Activated naive CD8-positive, alpha-beta T cell treated with anti-CD3 and anti-CD28 coated beads, Interleukin-2, amount 10 ng/mL, durations not matched to agents 7 days and 5 days (primary cell): Measurements from ENCODE around the gene ICAM5. TPM values are rescaled to one million over a fixed set of nuclear protein-coding genes. Genes with fewer than 3 reads are reported as not detected.
A peak's percentile ranks its signal among the peaks of the same experiment; 100 is the strongest.
"Not testable (repeated sequence)": the region's sequence is repeated elsewhere in the genome, so short reads cannot be mapped to it uniquely, and the experiment has no call there.

Experiments used
- ATAC-seq: fragments of 150-1000 bp; cut with Tn5 transposase; one replicate; pipeline ENCODE4 v1.10.0; 2021; ENCODE audit warnings: low read depth, moderate library complexity
- POLR2A ChIA-PET: fragments of 350-600 bp; sonication (Branson Sonifier 250); formaldehyde crosslinking; loops from one replicate; lab custom pipeline; 2021; ENCODE audit warnings: antibody characterized with exemption; lab: Charles Lee
- DNase-seq: peaks from one replicate; pipeline ENCODE4 v3.0.0; 2021
- H3K27ac Mint-ChIP-seq: one replicate; pipeline ENCODE4 v1.8.0; 2022; ENCODE audit warnings: mild to moderate bottlenecking, mixed read lengths
- H3K27me3 Mint-ChIP-seq: one replicate; pipeline ENCODE4 v1.8.0; 2022; ENCODE audit warnings: mild to moderate bottlenecking, moderate library complexity, mixed read lengths
- H3K36me3 Mint-ChIP-seq: one replicate; pipeline ENCODE4 v1.8.0; 2021; ENCODE audit warnings: mild to moderate bottlenecking, mixed read lengths
- H3K4me1 Mint-ChIP-seq: one replicate; pipeline ENCODE4 v1.8.0; 2021; ENCODE audit warnings: mixed read lengths
- H3K4me3 Mint-ChIP-seq: one replicate; pipeline ENCODE4 v1.8.0; 2022; ENCODE audit warnings: mild to moderate bottlenecking, moderate library complexity, mixed read lengths
- H3K9me3 Mint-ChIP-seq: one replicate; pipeline ENCODE4 v1.8.0; 2021; ENCODE audit warnings: mixed read lengths
- total RNA-seq, 2 experiments: library from RNA; stranded (reverse); gene quantifications; one replicate each; pipeline ENCODE4 v1.2.3, GENCODE V29; 2021

The ICAM5 gene
- total RNA-seq, 2 experiments from 2014 or later, result 0.62 to 0.83 TPM

DNA sequence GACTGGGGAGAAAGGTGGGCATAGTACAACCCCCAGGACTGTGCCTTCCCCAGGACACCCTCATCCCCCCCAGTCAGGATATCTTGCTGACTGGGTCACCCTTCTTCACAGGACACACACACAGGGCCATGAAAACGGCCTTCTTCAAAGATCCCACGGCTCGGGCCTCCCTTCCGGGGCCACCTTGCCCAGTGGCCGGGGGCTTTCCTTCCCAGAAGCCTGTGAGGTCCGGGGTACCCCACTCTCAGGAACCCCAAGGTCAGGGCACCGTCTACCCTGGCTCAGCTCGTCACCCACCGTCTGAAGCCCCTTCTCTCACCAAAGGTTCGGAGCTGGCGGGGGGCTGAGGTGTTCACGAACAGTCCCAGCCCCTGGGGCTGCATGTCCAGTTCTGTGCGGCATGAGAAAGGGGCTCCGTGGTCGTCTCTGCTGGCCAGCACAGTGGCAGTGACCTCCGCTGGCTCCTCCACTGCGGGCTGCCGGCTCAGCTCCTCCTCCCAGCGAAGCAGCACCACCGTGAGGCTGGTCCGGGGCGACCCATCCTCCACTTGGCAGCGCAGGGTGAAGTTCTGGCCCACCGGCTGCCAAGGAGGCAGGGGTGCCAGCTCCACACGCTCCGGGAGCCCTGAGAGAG lies 45.7 kb downstream of the ICAM5 start:
- no peak overlapping the region for H3K4me3 Mint-ChIP-seq
- POLR2A ChIA-PET, result interaction anchor here (1.7 kb wide), 1 partner anchor 47 kb away, joined by 5 read pairs; no protein-coding TSS in a partner anchor
- H3K36me3 Mint-ChIP-seq, result peaks cover 12% of the 10 kb centered on the region
- no peaks in the 10 kb centered on the region for H3K27me3 Mint-ChIP-seq
- peaks cover 35% of the 10 kb centered on the region for H3K4me1 Mint-ChIP-seq
- no peak overlapping the region for H3K27ac Mint-ChIP-seq
- DNase-seq (no peak), ATAC-seq (no peak)
- H3K9me3 Mint-ChIP-seq, result no peaks in the 10 kb centered on the region

DNA sequence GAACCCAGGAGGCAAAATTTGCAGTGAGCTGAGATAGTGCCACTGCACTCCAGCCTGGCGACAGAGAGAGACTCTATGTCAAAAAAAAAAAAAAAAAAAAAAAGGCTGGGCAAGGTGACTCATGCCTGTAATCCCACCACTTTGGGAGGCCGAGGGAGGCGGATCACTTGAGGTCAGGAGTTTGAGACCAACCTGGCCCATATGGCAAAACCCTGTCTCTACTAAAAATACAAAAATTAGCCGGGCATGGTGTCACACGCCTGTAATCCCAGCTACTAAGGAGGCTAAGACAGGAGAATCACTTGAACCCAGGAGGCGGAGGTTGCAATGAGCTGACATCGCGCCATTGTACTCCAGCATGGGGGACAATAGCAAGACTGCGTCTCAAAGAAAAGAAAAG lies 47.0 kb downstream of the ICAM5 start:
- POLR2A ChIA-PET, result interaction anchor here (0.6 to 1.3 kb wide), 3 partner anchors 44 to 326 kb away, joined by 3 to 4 read pairs (median 4); partner anchors contain the start of gene TYK2
- H3K9me3 Mint-ChIP-seq, H3K27me3 Mint-ChIP-seq, H3K27ac Mint-ChIP-seq, DNase-seq, ATAC-seq: not testable (repeated sequence)
- peaks cover 36% of the 10 kb centered on the region for H3K4me1 Mint-ChIP-seq
- peak overlapping the region; percentile 30 for H3K4me3 Mint-ChIP-seq
- peaks cover 12% of the 10 kb centered on the region for H3K36me3 Mint-ChIP-seq

DNA sequence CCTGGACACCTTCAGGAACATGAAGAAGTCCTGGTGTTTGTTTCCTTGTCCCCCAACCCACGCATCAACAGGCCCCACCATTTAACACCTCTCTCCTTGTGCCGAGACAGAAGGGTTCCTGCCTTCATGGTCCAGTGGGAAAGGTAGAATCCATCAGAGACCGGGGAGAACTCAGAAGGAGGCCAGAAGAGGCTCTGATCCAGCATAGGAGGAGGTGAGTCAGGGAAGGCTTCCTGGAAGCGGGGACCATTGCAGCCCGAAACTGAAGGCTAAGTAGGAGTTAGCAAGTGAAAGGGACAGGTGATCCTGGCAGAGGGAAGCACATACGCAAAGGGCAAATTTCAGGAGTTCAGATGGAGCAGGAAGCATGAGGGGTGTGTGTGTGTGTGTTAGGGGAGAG lies 49.2 kb downstream of the ICAM5 start:
- Mint-ChIP-seq H3K9me3 (no peaks in the 10 kb centered on the region), H3K4me3 (peak overlapping the region; percentile 92), H3K27me3 (no peaks in the 10 kb centered on the region), H3K36me3 (peaks cover 4% of the 10 kb centered on the region), H3K27ac (peak overlapping the region; percentile 96), H3K4me1 (peaks cover 23% of the 10 kb centered on the region)
- DNase-seq (no peak), ATAC-seq (no peak)
- POLR2A ChIA-PET, result no interaction called here

DNA sequence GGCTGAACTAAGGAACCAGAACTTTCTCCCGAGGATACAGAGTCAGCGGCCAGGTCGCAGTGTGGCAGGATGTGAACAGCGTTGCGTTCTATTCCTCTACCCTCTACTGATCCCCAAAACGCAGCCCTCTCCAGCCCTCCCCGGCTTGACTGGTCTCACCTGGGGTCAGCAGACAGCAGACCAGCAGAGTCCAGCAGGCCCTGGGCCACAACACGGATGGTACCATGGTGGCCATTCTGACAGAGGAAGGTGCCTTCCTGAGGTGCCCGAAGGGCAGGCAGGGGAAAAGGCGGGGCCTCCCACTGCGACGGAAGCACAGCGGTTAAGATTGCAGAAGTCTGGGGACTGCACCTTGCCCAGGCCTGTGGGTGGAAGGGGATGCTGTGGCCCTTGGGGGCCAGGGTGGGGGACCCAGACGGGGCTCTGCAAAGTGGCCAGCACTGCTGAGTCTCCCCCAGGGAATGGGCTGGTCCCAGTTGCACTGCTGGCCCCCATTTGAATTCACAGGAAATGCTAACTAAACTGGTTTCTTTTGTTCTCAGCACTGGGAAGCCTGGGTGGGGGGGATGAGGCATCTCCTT lies 49.7 kb downstream of the ICAM5 start, which contains the start of gene ICAM3:
Gene ICAM3 (minus strand): TSS at position 245 of the 581 bp plus-strand sequence. CDS start 10 bp downstream, at position 235.
- Mint-ChIP-seq H3K36me3 (peaks cover 1% of the 10 kb centered on the region), H3K4me3 (peak within 1 kb of the TSS; percentile 92), H3K9me3 (no peaks in the 10 kb centered on the region), H3K27ac (peak within 1 kb of the TSS; percentile 96), H3K4me1 (peaks cover 21% of the 10 kb centered on the region), H3K27me3 (no peaks in the 10 kb centered on the region)
- POLR2A ChIA-PET, result interaction anchor here (0.6 to 1.3 kb wide), 2 partner anchors 26 to 41 kb away, joined by 3 to 4 read pairs; partner anchors contain the start of gene TYK2
- peak; percentile 79 for DNase-seq
- ATAC-seq, result peak; percentile 96

DNA sequence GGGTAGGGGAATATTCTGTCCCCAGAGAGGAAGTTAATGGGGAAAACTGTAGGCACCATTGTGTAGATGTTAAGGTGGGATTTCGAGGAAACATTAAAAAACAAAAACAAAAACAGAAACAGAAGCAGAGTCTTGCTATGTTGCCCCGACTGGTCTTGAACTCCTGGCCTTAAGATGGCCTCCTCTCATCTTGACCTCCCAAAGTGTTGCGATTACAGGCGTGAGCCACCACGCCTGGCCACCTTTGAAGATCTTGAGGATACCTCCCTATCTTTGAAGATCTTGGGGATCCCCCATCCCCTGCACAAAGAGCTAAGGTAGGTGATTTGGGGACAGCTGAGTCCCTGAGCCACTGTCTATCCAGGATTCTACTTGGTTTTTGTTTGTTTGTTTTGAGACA lies 50.2 kb downstream of the ICAM5 start:
- Mint-ChIP-seq H3K27me3 (no peaks in the 10 kb centered on the region), H3K9me3 (no peaks in the 10 kb centered on the region), H3K4me1 (peaks cover 21% of the 10 kb centered on the region), H3K27ac (peak overlapping the region; percentile 96), H3K36me3 (peaks cover 1% of the 10 kb centered on the region), H3K4me3 (peak overlapping the region; percentile 92)
- POLR2A ChIA-PET, result interaction anchor here (0.6 to 1.3 kb wide), 4 partner anchors 10 to 69 kb away, joined by 3 to 6 read pairs (median 4); partner anchors contain the start of genes ICAM1 and TYK2
- no peak for DNase-seq
- no peak for ATAC-seq

DNA sequence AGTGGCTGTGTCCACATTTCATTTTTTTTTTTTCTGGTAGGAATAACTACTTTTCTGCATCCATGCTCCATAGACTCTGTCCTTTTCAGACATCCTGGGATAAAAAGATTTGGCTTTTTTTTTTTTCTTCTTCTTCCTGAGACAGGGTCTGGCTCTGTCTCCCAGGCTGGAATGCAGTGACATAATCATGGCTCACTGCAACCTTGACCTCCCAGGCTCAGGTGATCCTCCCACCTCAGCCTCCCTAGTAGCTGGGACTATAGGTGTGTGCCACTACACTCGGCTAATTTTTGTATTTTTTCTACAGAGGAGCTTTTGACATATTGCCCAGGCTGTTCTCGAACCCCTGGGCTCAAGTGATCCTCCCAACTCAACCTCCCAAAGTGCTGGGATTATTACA lies 53.7 kb downstream of the ICAM5 start:
- Mint-ChIP-seq H3K4me3 (no peak overlapping the region), H3K27me3 (no peaks in the 10 kb centered on the region), H3K9me3 (no peaks in the 10 kb centered on the region), H3K27ac (no peak overlapping the region), H3K4me1 (peaks cover 12% of the 10 kb centered on the region), H3K36me3 (no peaks in the 10 kb centered on the region)
- no peak for ATAC-seq
- POLR2A ChIA-PET, result interaction anchor here (0.8 to 3.1 kb wide), 3 partner anchors 10 to 37 kb away, joined by 3 to 12 read pairs (median 3); partner anchors contain the start of genes RAVER1 and TYK2
- no peak for DNase-seq

DNA sequence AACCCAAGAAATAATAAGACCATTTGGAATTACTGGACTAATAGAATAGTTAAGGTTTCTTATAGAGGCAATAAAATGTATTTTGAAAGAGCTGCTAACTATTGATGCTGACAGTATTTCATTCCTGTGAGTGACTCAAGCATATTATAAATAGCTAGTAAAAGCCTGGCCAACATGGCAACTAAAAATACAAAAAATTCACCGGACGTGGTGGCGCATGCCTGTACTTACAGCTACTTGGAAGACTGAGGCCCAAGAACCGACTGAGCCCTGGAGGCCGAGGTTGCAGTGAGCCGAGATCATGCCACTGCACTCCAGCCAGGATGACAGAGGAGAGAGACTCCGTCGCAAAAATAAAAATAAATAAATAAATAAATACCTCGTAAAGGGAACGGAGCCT lies 55.0 kb downstream of the ICAM5 start:
- POLR2A ChIA-PET, result interaction anchor here (1.4 kb wide), 1 partner anchor 75 kb away, joined by 3 read pairs; no protein-coding TSS in a partner anchor
- peaks cover 5% of the 10 kb centered on the region for H3K4me1 Mint-ChIP-seq
- no peaks in the 10 kb centered on the region for H3K36me3 Mint-ChIP-seq
- no peak overlapping the region for H3K27ac Mint-ChIP-seq
- no peaks in the 10 kb centered on the region for H3K27me3 Mint-ChIP-seq
- H3K4me3 Mint-ChIP-seq, result no peak overlapping the region
- no peak for ATAC-seq
- H3K9me3 Mint-ChIP-seq, result no peaks in the 10 kb centered on the region
- no peak for DNase-seq

Other genes starting within 250 kb of the ICAM5 start
- gene SHFL, start 203.6 kb upstream of the ICAM5 start, total RNA-seq, result 100 to 1,000 TPM; 118 to 126 TPM
- 1 to 10 TPM; 3.8 to 4.7 TPM for gene ANGPTL6, start 187.3 kb upstream of the ICAM5 start, total RNA-seq
- 100 to 1,000 TPM; 104 to 112 TPM for gene PPAN, start 183.6 kb upstream of the ICAM5 start, total RNA-seq
- 10 to 100 TPM; 51.8 to 53.6 TPM for gene P2RY11, start 178.3 kb upstream of the ICAM5 start, total RNA-seq
- 100 to 1,000 TPM; 262 to 264 TPM for gene EIF3G, start 170.1 kb upstream of the ICAM5 start, total RNA-seq
- gene DNMT1, start 95.0 kb upstream of the ICAM5 start, total RNA-seq, result 100 to 1,000 TPM; 347 to 384 TPM
- gene S1PR2, start 58.6 kb upstream of the ICAM5 start, total RNA-seq, result 1 to 10 TPM; 6.4 to 7.1 TPM
- gene MRPL4, start 37.7 kb upstream of the ICAM5 start, total RNA-seq, result 10 to 100 TPM; 55.8 to 59.9 TPM
- 10 to 100 TPM in 1 of 2 experiments, 1 to 10 TPM in 1; 9.5 to 11.7 TPM for gene ICAM1, start 18.8 kb upstream of the ICAM5 start, total RNA-seq
- 1 to 10 TPM; 1.2 to 1.7 TPM for gene ICAM4, start 3.0 kb upstream of the ICAM5 start, total RNA-seq
- gene ZGLP1, start 19.9 kb downstream of the ICAM5 start, total RNA-seq, result 1 to 10 TPM; 3.9 to 5.0 TPM
- 1 to 10 TPM; 7.6 to 9.4 TPM for gene FDX2, start 26.1 kb downstream of the ICAM5 start, total RNA-seq
- gene RAVER1, start 43.6 kb downstream of the ICAM5 start, total RNA-seq, result 10 to 100 TPM; 77.9 to 78.5 TPM
- 100 to 1,000 TPM; 182 to 189 TPM for gene ICAM3, start 49.7 kb downstream of the ICAM5 start, total RNA-seq
- 100 to 1,000 TPM; 277 to 290 TPM for gene TYK2, start 90.6 kb downstream of the ICAM5 start, total RNA-seq
- gene CDC37, start 113.6 kb downstream of the ICAM5 start, total RNA-seq, result 100 to 1,000 TPM; 242 to 248 TPM
- gene PDE4A, start 130.6 kb downstream of the ICAM5 start, total RNA-seq, result 10 to 100 TPM; 28.2 to 29.2 TPM
- 10 to 100 TPM; 82.2 to 82.7 TPM for gene KEAP1, start 213.4 kb downstream of the ICAM5 start, total RNA-seq
- 1 to 10 TPM; 3.3 to 4.7 TPM for gene S1PR5, start 227.5 kb downstream of the ICAM5 start, total RNA-seq